Measurements from ENCODE around the gene PHLDB3. TPM values are rescaled to one million over a fixed set of nuclear protein-coding genes. Genes with fewer than 3 reads are reported as not detected.

The PHLDB3 gene
- total and polyA plus RNA-seq, 2 donors (not counting 3 experiments of a cell fraction or from before 2014, with no cell fraction given): 5.5 to 12.0 TPM

- dilution Hi-C loops (cut with MboI; ENCODE audit: extremely low pct_ligation_motif_present, low sequenced_read_pairs): no loop called here
- no peaks in the 10 kb centered on the region for H3K9me3 ChIP-seq (replicated peaks; ENCODE audit: control insufficient read depth, insufficient read depth, low read length)
- no TSS peak for BruUV-seq (replicated peaks)
- H3K4me2 ChIP-seq (ENCODE audit: insufficient read depth, low read length): no peak overlapping the region
- intact Hi-C loops (cut with micrococcal nuclease): no loop called here
- H3K27ac ChIP-seq (ENCODE audit: insufficient read depth, low read depth, low read length): no peak overlapping the region
- no peaks in the 10 kb centered on the region for H3K27me3 ChIP-seq (ENCODE audit: control insufficient read depth in 2 of 2, insufficient read depth in 2 of 2, low read length in 2 of 2)
- no peaks in the 10 kb centered on the region for H4K20me1 ChIP-seq (replicated peaks; ENCODE audit: control insufficient read depth, extremely low read depth, insufficient read depth, low read length)
- no peaks in the 10 kb centered on the region for H3K9me1 ChIP-seq (replicated peaks; ENCODE audit: control insufficient read depth, extremely low read depth, insufficient read depth, low read length)
- ChIA-PET POLR2A (no interaction called here), CTCF (interaction anchor here (1.5 to 2.2 kb wide), 2 partner anchors 8 to 41 kb away, joined by 3 to 7 read pairs; no protein-coding TSS in a partner anchor)
- DNase-seq (ENCODE audit: low read depth, low spot score): no peak
- TF ChIP-seq GATA2 (IDR thresholded peaks at IDR 0.05; ENCODE audit: insufficient read depth, insufficient read length, low read depth, low read length): no peak
- no peak for FAIRE-seq
- H3K9ac ChIP-seq (replicated peaks; ENCODE audit: extremely low read depth, insufficient read depth, low read length): no peak overlapping the region
- H3K36me3 ChIP-seq (ENCODE audit: control insufficient read depth in 2 of 2, extremely low read depth in 1 of 2, insufficient read depth in 2 of 2, low read length in 2 of 2): peaks cover 0 to 5% of the 10 kb centered on the region in 2 experiments
- H3K4me3 ChIP-seq (replicated peaks in 1 of 3; ENCODE audit: insufficient read depth in 1 of 3, low read depth in 1 of 3, low read length in 3 of 3): no peak overlapping the region
- no peak overlapping the region for H2AFZ ChIP-seq (ENCODE audit: low read depth, low read length)
- H3K79me2 ChIP-seq (ENCODE audit: control insufficient read depth, insufficient read depth, low read length): no peaks in the 10 kb centered on the region
- no peaks in the 10 kb centered on the region for H3K4me1 ChIP-seq (ENCODE audit: control insufficient read depth, extremely low read depth, insufficient read depth, low read length)
These were observed 16.4 kb downstream of the PHLDB3 start for GRCh38 chr19:43488179-43488578.

- DNase-seq (ENCODE audit: low read depth, low spot score) (no peak), FAIRE-seq (no peak)
- Histone ChIP-seq H3K9me1 (replicated peaks; ENCODE audit: control insufficient read depth, extremely low read depth, insufficient read depth, low read length) (no peaks in the 10 kb centered on the region), H3K36me3 (ENCODE audit: control insufficient read depth in 2 of 2, extremely low read depth in 1 of 2, insufficient read depth in 2 of 2, low read length in 2 of 2) (peaks cover 0 to 5% of the 10 kb centered on the region in 2 experiments), H3K27ac (ENCODE audit: insufficient read depth, low read depth, low read length) (no peak overlapping the region), H3K4me1 (ENCODE audit: control insufficient read depth, extremely low read depth, insufficient read depth, low read length) (no peaks in the 10 kb centered on the region), H4K20me1 (replicated peaks; ENCODE audit: control insufficient read depth, extremely low read depth, insufficient read depth, low read length) (no peaks in the 10 kb centered on the region), H3K79me2 (ENCODE audit: control insufficient read depth, insufficient read depth, low read length) (no peaks in the 10 kb centered on the region), H3K9ac (replicated peaks; ENCODE audit: extremely low read depth, insufficient read depth, low read length) (no peak overlapping the region), H2AFZ (ENCODE audit: low read depth, low read length) (no peak overlapping the region), H3K4me3 (replicated peaks in 1 of 3; ENCODE audit: insufficient read depth in 1 of 3, low read depth in 1 of 3, low read length in 3 of 3) (no peak overlapping the region), H3K9me3 (replicated peaks; ENCODE audit: control insufficient read depth, insufficient read depth, low read length) (no peaks in the 10 kb centered on the region), H3K4me2 (ENCODE audit: insufficient read depth, low read length) (no peak overlapping the region), H3K27me3 (ENCODE audit: control insufficient read depth in 2 of 2, insufficient read depth in 2 of 2, low read length in 2 of 2) (no peaks in the 10 kb centered on the region)
- POLR2A ChIA-PET: no interaction called here
- CTCF ChIA-PET: interaction anchor here (2.2 kb wide), 1 partner anchor 39 kb away, joined by 7 read pairs; no protein-coding TSS in a partner anchor
- dilution Hi-C loops (cut with MboI; ENCODE audit: extremely low pct_ligation_motif_present, low sequenced_read_pairs) (no loop called here), intact Hi-C loops (cut with micrococcal nuclease) (no loop called here)
- no TSS peak for BruUV-seq (replicated peaks)
- TF ChIP-seq EZH2 (IDR thresholded peaks at IDR 0.05; ENCODE audit: borderline replicate concordance, low read depth, low read length, severe bottlenecking) (no peak), POLR2A (IDR thresholded peaks at IDR 0.05; ENCODE audit: low read depth, low read length) (no peak), JUN (IDR thresholded peaks at IDR 0.05; ENCODE audit: borderline replicate concordance, insufficient read depth, insufficient read length, low read depth) (no peak), GATA2 (IDR thresholded peaks at IDR 0.05; ENCODE audit: insufficient read depth, insufficient read length, low read depth, low read length) (no peak), POLR2AphosphoS5 (IDR thresholded peaks at IDR 0.05; ENCODE audit: insufficient read depth, low read depth, low read length) (no peak), MAX (IDR thresholded peaks at IDR 0.05; ENCODE audit: insufficient read depth, insufficient read length) (no peak), FOS (IDR thresholded peaks at IDR 0.05; ENCODE audit: borderline replicate concordance, insufficient read depth, low read length) (no peak), CTCF (IDR thresholded peaks at IDR 0.05; ENCODE audit: extremely low read depth in 1 of 2, insufficient read depth in 1 of 2, low read depth in 1 of 2, low read length in 2 of 2) (no peak), MYC (IDR thresholded peaks at IDR 0.05; ENCODE audit: low read depth, low read length) (no peak)
These were observed 18.1 kb downstream of the PHLDB3 start for GRCh38 chr19:43486412-43486811.
